DMS153 (cell line): ENCODE data around the gene SOX8.
"Not testable (repeated sequence)": the region's sequence is repeated elsewhere in the genome, so short reads cannot be mapped to it uniquely, and the experiment has no call there.

ENCODE experiments used
- DNase-seq: peaks from one replicate; lab custom pipeline; 2025; lab: John Stamatoyannopoulos, UW

The SOX8 gene

DNA sequence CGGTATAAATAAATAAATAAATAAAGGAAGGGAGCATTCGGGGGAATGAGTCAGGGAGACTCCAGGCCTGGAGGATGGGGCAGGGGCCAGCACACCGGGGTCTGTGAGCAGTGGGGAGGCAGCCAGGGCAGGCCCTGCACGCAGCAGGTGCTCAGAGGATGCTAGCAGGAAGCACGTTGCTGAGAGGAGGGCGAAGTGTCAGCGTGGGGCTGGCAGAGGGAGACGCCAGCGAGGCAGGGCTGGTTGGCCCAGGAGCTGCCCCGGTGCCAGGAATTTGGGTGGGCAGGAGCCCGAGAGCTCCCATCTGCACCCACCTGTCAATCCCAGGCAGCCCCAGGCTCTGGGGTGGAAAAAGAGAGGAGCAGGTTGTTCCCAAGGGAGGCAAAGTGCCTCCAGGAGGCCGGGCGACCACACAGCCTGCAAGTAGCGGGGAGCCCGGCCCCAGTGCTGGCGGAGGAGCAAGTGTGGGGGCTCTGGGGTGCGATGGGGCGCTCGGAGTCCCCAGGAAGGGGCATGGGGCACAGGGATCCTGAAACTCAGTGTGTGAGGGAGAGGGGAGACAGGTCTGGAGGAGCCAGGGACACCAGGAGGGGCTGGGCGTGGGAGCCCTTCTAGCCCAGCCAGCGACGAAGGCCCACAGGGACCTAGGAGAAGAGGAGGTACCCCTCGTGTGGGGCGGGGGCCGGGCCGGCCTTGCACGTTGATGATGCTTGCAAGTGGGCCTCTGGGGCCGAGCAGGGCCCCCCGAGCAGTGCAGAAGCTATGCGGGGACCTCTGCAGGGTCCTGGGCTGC lies 28.0 kb downstream of the SOX8 start:
- DNase-seq = no peak

DNA sequence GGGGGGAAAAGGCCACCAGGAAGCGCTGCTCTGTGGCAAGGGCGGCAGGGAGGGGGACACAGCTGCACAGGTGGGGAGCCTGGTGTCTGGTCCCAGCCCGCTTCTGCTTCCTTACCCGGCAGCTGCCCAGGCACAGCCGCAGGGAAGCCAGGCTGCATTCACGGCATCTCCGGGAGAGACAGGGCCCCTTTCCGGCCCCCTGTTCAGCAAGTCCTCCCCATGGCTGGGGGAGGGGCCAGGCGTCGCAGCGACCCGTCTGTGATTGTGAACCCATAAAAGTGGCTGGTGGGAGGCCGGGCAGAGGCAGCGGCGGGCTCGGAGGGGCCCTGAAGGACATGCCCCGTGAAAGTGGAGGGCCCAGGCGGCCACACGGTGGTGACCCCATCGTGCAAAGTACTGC lies 28.7 kb downstream of the SOX8 start:
- no peak for DNase-seq

DNA sequence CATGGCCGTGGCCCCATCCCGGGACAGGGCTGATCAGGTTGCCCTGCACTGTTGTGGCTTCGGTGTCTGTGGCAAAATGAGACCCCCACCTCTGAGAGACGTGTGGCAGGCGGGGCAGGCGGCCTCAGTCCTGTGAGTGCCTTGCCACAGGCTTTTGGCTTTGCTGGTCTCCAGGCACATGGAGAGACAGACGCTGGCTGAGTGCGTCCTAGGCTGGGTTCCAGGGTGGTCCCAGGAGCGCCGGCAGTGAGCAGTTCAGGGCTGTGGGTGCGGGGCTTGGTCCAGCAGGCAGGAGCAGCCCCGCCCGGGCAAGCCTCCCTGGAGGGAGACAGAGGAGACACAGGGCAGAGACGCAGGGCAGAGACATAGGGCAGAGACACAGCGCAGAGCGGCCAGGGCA lies 29.2 kb downstream of the SOX8 start:
- no peak for DNase-seq

DNA sequence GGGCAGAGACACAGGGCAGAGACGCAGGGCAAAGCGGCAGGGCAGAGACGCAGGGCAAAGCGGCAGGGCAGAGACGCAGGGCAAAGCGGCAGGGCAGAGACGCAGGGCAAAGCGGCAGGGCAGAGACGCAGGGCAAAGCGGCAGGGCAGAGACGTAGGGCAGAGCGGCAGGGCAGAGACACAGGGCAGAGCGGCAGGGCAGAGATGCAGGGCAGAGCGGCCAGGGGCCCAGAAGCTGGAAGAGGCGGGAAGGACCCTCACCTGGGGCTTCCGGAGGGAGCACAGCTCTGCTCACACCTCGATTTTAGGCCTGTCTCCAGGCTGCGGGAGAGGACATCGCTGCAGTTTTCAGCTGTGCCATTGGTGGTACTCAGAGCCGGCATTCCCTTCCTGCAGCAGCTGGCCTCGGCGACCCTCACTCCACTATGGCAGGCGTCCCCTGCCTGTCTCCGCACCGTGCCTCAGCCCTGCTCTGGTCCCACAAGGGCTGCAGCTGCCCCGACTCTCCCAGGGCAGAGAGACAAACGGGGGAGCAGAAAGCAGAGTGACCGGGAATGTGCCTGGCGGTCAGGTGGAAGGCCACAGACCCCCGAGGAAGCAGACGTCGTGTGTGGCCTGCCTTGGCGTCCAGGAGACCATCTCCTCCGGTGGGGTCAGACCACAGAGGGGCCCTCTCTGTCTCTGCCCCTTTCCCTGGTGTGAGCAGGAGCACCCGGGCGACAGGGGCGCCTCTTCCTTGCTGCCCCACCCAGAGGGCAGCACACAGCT lies 29.9 kb downstream of the SOX8 start:
- no peak for DNase-seq

DNA sequence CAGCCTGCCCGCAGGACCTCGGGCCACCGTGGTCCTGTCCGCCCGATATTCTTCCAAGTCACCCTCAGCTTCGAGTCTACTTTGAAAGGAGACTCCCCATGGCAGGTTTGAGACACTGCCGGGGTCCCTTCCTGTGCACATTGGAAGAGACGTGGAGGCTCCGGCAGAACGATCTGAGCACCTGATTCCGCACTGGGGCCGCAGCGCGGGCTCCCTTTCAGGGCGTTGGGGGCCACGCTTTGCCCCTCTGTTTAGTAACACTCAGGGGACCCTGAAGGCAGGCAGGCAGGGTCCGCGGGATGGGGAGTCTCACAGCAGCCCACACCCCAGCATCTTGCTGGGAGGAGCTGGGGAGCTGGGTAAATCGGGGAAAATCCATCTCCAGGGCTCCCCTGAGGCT lies 30.6 kb downstream of the SOX8 start:
- no peak for DNase-seq

DNA sequence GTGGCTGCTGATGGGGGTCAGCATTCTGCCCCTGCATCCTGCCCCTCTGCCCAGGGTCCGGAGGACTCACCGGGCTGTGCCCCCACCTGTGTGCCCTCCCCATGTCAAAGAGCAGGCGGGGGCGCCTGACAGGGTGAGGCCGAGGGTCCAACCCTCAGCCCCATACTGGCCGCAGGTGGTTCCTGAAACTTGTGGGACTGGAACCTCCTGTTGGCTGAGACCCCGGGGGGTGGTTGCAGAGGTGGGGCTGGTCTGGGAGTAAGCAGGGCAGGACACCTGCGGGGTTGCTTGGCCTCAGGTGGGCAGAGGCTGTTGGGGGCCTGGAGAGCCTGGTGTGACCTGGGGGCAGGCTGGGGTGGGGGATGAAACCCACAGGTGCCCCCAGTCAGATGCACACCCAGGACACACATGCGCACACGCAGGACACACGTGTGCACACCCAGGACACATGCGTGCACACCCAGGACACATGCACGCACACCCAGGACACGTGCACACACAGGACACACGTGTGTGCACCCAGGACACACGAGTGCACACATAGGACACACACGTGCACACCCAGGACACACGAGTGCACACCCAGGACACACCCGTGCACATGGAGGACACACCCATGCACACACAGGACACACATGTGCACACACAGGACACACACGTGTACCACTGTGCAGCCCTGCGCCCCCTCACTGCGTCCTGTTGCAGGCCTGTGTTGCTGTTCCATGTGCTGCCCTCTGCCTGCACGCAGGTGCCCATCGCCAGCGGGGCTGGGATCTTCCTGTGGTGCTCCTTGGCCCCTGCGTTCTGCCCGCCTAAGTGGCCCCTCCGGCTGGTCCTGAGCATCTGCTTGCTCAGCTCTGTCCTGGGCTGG lies 31.4 kb downstream of the SOX8 start:
- DNase-seq = no peak

DNA sequence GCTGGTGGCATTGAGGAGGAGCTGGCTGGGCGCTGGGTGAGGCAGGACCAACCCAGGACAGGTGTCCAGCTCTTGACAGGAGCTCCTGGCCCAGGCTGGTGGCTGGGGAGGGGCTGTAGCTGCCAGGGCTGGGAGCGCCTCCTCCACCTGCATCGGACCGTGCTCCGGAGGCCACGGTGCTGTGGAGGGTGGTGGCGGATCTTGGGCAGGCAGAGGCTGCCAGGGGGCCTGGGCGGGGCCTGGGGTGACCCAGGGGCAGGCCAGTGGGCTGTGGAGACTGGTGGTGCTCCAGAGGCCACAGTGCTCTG lies 32.0 kb downstream of the SOX8 start:
- no peak for DNase-seq

DNA sequence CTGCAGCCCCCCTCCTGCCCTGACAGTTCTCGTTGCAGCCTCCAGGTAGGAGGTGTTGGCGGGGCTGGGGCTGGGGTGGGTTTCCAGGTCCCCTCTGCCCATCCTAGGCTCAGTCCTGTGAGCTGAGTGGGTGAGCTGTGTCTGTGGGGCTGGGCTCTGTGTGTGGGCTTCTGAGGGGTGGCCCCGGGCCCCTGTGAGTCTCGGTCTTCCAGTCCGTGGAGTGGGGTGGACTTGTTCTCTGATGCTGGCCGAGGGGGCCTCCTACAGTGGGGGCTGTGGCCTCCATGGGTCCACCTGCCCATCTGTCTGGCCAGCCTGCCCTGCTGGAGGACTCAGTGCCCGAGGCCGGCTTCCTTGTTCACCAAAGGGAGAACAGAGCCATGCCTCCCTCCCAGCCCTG lies 32.7 kb downstream of the SOX8 start:
- no peak for DNase-seq

DNA sequence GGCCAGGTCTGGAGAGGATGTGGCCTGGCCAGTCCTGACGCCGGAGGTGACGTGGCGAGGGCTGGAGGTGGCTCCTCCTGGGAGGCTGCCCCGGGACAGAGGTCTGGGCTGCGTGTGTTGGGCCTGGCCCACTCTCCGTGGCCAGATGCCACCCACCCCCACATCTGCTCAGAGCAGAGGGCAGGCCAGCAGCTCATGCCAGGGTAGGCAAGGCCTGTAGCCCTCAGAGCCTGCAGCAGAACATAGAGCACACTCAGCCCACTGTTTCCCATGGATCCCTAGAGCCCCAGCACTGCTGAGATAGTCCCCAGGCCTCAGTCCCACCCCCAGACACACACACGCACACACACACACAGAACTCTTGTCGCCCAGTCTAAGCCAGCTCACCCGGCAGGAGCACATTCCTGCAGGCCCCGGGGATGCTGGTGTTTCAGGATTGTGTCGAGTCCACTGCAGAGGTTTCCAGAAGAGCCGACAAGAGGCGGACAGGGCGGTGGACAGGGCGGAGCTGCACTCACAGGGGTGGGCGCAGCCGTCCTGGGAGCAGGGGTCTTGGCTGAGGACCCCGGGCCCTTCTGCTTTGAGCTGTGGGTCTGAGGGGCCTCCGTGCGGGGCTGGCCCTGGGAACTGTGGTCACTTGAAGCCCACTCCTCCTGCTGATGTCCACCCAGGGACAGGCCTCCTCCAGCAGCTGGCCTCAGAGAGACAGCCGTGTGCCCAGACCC lies 33.4 kb downstream of the SOX8 start:
- no peak for DNase-seq

DNA sequence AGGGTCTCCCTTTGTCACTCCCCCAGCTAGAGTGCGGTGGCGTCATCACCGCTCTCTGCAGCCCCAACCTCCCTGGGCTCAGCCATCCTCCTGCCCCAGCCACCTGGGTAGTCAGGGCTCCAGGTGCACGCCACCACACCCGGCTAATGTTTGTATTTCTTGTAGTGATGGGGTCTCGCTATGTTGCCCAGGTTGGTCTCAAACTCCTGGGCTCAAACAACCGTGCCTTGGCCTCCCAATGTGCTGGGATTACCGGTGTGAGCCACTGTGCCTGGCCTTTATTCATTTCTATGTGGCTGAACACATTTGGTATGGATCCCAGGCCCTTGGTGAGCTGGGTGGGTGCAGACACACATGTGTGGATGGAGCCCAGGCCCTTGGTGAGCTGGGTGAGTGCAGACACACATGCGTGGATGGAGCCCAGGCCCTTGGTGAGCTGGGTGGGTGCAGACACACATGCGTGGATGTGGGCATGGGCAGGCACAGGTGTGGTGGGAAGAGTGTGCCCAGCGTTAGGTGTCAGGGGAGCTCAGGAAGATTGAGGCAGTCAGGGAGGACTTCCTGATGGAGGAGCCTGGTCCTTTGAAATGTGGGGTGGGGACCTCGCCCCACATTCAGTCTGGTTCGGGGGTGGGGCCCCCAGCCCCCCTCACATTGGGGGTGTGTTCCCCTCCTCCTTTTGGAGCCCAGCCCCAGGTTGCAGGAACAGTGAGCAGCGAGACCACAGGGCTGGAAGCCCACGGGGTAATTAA lies 37.1 kb downstream of the SOX8 start:
- DNase-seq = no peak

DNA sequence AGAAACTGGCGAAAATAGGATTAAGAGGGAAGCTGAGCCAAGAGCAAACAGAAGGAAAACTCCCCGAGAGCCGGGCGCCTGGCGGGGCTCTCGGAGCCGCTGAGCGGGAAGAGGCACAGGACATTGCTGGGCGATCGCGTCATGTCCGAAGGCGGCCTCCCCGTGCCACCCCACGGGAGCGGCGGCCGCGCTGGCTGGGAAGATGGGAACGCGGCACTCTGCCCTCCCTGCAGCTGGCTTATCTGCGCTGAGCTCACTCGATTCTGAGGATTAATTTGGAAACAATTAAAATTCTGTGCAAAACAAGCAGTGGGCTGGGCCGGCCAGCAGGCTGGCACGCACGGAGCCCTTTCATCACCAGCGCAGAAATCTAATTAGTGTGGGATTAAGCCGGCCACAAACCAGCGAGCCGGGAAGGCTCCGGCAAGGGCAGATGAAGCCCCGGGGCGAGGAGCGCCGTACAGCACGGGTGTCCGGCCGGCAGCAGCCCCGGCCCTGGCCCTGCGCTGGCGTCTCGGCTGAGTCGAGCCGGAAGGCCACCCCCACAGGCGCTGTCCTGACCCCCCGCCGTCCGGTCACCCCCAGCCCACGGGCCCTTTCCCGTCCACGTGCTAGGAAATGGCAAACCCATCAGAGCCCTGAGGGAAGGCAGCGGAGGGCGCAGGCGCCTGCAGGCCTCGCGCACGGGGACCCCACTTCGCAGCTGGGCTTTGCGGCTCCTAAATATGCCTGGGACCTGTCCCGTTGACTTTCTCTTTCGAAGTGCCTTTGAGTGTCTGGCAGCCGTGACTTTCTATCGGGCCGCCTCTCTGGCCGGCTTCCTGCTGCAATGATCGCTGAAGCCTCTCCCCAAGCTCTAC lies 37.9 kb downstream of the SOX8 start:
- no peak for DNase-seq

DNA sequence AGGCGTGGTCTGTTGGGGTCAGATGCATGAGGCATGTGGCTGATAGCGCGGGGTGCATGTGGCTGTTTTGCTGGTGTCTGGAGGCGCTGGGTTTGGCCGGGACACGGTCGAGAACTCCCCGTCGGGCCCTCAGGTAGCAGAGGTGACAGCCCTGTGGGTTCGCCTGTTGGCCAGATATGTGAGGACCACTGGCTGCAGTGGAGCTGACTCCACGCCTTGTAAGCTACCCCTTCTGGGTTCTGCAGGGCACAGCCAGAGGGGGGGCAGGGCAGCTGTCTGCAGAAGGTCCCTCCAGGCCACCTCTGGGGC lies 38.5 kb downstream of the SOX8 start:
- DNase-seq = no peak

DNA sequence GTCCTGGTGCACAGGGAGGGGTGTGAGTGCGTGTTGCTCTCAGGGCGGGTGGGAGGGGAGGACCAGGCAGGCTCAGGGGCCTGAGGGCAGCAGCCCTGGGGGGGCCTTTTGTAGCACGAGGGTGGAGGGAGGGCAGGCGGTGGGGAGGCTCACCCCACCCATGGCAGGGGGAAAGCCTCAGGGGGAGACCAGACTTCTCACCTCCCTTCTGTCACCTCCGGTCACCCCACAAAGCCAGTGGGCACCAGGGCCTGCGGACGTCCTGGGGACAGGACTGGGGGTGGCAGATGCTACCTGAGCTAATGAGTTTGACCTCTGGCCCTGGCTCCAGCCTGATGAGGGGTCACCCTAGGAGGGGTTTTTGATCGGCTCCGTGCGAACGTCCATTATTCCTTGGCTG lies 39.0 kb downstream of the SOX8 start:
- DNase-seq = no peak

DNA sequence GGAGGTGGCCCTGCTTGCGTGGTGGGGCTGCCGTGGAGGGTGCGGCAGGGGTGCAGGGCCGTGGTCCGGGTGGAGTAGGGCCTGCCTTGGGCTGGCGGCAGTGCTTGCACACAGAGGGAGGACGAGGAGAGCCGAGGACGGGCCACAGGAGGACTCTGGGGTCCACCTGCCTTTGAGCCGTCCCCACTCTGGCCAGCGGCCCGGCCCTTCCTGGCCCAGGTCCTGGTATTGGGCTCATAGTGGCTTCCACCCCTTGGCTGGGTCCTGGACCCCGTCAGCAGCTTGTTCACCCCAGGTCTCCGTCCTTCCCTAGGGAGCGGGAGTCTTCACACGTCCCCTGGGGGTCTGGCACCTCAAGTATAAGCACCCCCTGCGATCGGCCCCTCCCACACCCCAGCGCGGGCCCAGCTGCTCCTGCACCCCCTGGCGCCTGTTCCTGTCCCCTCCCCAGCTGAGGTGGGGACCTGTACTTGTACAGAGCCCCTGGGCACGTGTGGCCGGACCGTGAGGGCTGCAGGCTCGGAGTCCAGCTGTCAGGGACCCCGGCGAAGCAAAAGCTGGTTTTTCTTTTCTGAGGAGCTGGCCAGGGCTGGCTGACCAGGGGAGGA lies 40.1 kb downstream of the SOX8 start:
- DNase-seq = no peak

DNA sequence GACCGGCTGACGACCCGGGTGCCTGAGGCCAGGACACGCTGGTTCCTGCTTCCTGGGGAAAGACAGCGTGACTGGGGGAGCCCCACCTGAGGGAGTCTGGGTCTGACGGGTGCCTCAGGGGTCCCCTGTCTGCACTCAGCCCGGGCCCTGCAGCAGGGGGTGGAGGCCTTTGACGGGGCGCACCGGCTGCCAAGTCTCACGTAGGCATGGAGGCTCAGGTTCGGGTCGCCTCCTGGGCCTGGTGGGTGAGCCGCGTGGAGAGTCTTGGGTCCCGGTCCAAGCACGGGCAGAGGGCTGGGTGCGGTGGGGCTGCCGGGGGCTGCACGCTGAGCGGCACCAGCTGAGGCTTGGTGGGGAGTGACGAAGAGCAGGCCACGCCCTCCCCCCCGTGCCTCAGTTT lies 40.9 kb downstream of the SOX8 start:
- no peak for DNase-seq

DNA sequence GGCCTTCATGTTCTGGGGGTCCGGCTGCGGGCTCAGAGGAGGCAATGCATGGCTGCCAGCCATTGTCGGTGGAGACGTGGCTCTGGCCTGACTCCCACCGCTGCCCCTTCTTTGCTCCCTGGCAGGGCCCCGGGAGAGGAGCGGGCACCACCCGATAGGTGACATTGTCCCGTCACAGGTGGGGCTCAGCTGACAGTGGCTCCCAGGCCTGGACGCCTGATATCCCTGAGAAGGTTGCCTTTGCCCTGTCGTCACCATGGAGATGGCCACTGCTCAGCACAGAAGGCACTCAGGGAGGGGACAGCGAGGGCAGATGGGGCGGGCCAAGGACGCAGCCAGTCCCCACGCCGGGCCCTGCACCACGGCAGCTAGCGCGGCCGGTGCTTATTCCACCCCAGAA lies 42.6 kb downstream of the SOX8 start:
- DNase-seq = no peak

DNA sequence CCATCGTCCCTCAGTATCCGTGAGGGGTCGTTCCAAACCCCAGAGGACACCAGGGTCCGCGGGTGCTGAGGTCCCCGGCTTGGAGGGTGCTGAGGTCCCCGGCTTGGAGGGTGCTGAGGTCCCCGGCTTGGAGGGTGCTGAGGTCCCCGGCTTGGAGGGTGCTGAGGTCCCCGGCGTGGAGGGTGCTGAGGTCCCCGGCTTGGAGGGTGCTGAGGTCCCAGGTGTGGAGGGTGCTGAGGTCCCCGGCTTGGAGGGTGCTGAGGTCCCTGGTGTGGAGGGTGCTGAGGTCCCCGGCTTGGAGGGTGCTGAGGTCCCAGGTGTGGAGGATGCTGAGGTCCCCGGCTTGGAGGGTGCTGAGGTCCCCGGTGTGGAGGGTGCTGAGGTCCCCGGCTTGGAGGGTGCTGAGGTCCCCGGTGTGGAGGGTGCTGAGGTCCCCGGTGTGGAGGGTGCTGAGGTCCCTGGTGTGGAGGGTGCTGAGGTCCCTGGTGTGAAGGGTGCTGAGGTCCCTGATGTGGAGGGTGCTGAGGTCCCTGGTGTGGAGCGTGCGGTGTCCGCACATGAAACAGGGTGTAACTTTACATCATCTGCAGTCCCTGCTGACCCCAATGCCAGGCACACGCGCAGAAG lies 43.7 kb downstream of the SOX8 start:
- DNase-seq = not testable (repeated sequence)

DNA sequence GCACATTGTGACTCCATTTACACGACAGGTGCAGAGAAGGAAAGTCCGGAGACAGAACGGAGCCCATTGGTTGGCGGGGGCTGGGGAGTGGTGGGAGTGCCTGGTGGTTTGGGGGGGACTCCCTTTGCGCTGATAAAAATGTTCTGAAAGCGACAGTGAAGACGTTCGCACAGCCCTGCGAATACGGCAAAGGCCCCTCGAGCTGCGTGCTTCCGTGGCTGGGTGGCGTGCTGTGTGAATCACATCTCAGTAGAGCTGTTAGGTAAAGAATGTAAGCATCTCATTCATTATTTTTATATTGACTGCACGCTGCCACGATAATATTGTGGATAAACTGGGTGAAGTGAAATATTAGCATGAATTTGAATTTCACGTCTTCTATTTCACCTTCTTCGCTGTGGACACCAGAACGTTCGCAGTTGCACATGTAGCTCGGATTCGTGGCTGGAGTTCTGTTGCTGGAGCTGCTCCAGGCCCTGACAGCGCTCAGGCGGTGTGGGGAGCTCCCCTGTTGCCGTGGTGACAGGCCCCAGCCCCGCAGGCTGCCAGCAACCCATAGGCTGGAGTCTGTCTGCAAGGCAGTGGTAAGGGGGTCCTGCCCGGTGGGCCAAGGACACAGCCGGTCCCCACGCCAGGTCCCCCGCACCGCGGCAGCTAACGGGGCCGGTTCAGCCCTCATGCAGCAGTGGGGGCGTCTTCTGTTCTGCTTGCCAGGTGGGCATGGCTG lies 44.6 kb downstream of the SOX8 start:
- no peak for DNase-seq
